Liver (tissue), 9 donors: ENCODE results near the gene ZFYVE9. TPM values are rescaled to one million over a fixed set of nuclear protein-coding genes. Genes with fewer than 3 reads are reported as not detected.

Experiments
- DNase-seq: peaks from one replicate; pipeline ENCODE4 v3.0.0-alpha.2; 2017; ENCODE audit warnings: low spot score
- H3K27ac ChIP-seq, 2 donors: one replicate each; pipeline ENCODE4 v1.7.0; 2013; ENCODE audit warnings: inconsistent platforms in 2 of 2, low read length in 2 of 2, control low read depth in 1 of 2, low read depth in 1 of 2, mild to moderate bottlenecking in 1 of 2
- H3K27me3 ChIP-seq, 4 donors: one replicate each; pipeline versions ENCODE4 v1.6.1 to v1.7.0; 2013; ENCODE audit warnings: low read length in 3 of 4, inconsistent platforms in 1 of 4, mild to moderate bottlenecking in 1 of 4, moderate library complexity in 1 of 4; ENCODE audit not compliant: control insufficient read depth in 4 of 4, insufficient read depth in 4 of 4
- H3K36me3 ChIP-seq, 4 donors: one replicate each; pipeline versions ENCODE4 v1.6.1 to v1.7.0; 2013; ENCODE audit warnings: low read length in 3 of 4, mild to moderate bottlenecking in 3 of 4, low read depth in 1 of 4, moderate library complexity in 1 of 4; ENCODE audit not compliant: control insufficient read depth in 4 of 4, insufficient read depth in 3 of 4
- H3K4me1 ChIP-seq, 4 donors: one replicate each; pipeline versions ENCODE4 v1.6.1 to v1.7.0; 2013; ENCODE audit warnings: low read length in 3 of 4, mild to moderate bottlenecking in 3 of 4, moderate library complexity in 1 of 4; ENCODE audit not compliant: control insufficient read depth in 4 of 4, insufficient read depth in 4 of 4
- H3K4me3 ChIP-seq, 3 donors: one replicate each; pipeline versions ENCODE4 v1.6.1 to v1.7.0; 2013; ENCODE audit warnings: low read length in 3 of 3, control low read depth in 1 of 3, low read depth in 1 of 3, mild to moderate bottlenecking in 1 of 3
- H3K9ac ChIP-seq, 2 donors: one replicate each; pipeline ENCODE4 v1.7.0; 2013; ENCODE audit warnings: low read length in 2 of 2, mild to moderate bottlenecking in 2 of 2, moderate library complexity in 2 of 2, control low read depth in 1 of 2, low read depth in 1 of 2
- H3K9me3 ChIP-seq, 4 donors: one replicate each; pipeline versions ENCODE4 v1.6.1 to v1.7.0; 2013; ENCODE audit warnings: low read length in 3 of 4; ENCODE audit not compliant: control insufficient read depth in 4 of 4
- CTCF ChIP-seq: fragments of 150-350 bp; IDR thresholded peaks from 2 replicates; pipeline ENCODE4 v1.5.1; 2017; ENCODE audit warnings: improper control_type of control experiment, low read depth, low read length; ENCODE audit not compliant: missing input control
- EGR1 ChIP-seq, 2 donors: IDR thresholded peaks; 2 replicates each; pipeline ENCODE4 v1.6.1; 2016 to 2018; ENCODE audit warnings: antibody characterized with exemption in 2 of 2, low read depth in 2 of 2
- FOXA1 ChIP-seq: IDR thresholded peaks from 2 replicates; pipeline ENCODE4 v1.6.1; 2016; ENCODE audit warnings: antibody characterized with exemption
- FOXA2 ChIP-seq: IDR thresholded peaks from 2 replicates; pipeline ENCODE4 v1.6.1; 2016; ENCODE audit warnings: antibody characterized with exemption
- GABPA ChIP-seq, 2 donors: IDR thresholded peaks in 1 of 2; conservative IDR thresholded peaks in 1 of 2; 2 replicates each; pipeline ENCODE4 v1.6.1; 2016; ENCODE audit warnings: antibody characterized with exemption in 2 of 2, mild to moderate bottlenecking in 1 of 2, moderate library complexity in 1 of 2
- HNF4A ChIP-seq, 2 donors: conservative IDR thresholded peaks; 2 replicates each; pipeline ENCODE4 v1.6.1; 2016; ENCODE audit warnings: antibody characterized with exemption in 2 of 2, mild to moderate bottlenecking in 2 of 2
- HNF4G ChIP-seq: IDR thresholded peaks from 2 replicates; pipeline ENCODE4 v1.6.1; 2016; ENCODE audit warnings: antibody characterized with exemption
- JUND ChIP-seq, 2 donors: IDR thresholded peaks; 2 replicates each; pipeline ENCODE4 v1.6.1; 2016; ENCODE audit warnings: antibody characterized with exemption in 2 of 2
- MAX ChIP-seq: IDR thresholded peaks from 2 replicates; pipeline ENCODE4 v1.6.1; 2016; ENCODE audit warnings: antibody characterized with exemption
- NR2F2 ChIP-seq: IDR thresholded peaks from 2 replicates; pipeline ENCODE4 v1.6.1; 2016; ENCODE audit warnings: antibody characterized with exemption
- RAD21 ChIP-seq, 2 donors: IDR thresholded peaks; 2 replicates each; pipeline ENCODE4 v1.6.1; 2016; ENCODE audit warnings: antibody characterized with exemption in 2 of 2, mild to moderate bottlenecking in 2 of 2
- REST ChIP-seq: IDR thresholded peaks from 2 replicates; pipeline ENCODE4 v1.6.1; 2016; ENCODE audit warnings: antibody characterized with exemption, mild to moderate bottlenecking
- RXRA ChIP-seq, 2 donors: IDR thresholded peaks; 2 replicates each; pipeline ENCODE4 v1.6.1; 2017 to 2018; ENCODE audit warnings: antibody characterized with exemption in 2 of 2, mild to moderate bottlenecking in 1 of 2
- SP1 ChIP-seq: IDR thresholded peaks from 2 replicates; pipeline ENCODE4 v1.6.1; 2018; ENCODE audit warnings: antibody characterized with exemption, mild to moderate bottlenecking
- TAF1 ChIP-seq: conservative IDR thresholded peaks from 2 replicates; pipeline ENCODE4 v1.6.1; 2016; ENCODE audit warnings: antibody characterized with exemption, mild to moderate bottlenecking
- YY1 ChIP-seq: IDR thresholded peaks from 2 replicates; pipeline ENCODE4 v1.6.1; 2016; ENCODE audit warnings: antibody characterized with exemption, mild to moderate bottlenecking
- ZBTB33 ChIP-seq: IDR thresholded peaks from 2 replicates; pipeline ENCODE4 v1.6.1; 2016; ENCODE audit warnings: antibody characterized with exemption
- WGBS: extraction: QIAGEN DNeasy Blood & Tissue Kit; methylation state at CpG from one replicate; pipeline ENCODE4 v1.1.7; 2013; 5-methylcytosine and 5-hydroxymethylcytosine counted together
- polyA plus RNA-seq, 2 donors: library from polyadenylated mRNA; stranded (reverse) in 1 of 2; unstranded in 1 of 2; fragments of 200-250 nt in 1 of 2; fragments of >200 nt in 1 of 2; fragmentation: Nextera tagmentation in 1 of 2; extraction: Ambion mirVana in 1 of 2; gene quantifications; one replicate each; pipeline versions ENCODE4 v1.2.1 to v1.2.3, GENCODE V29; 2013 to 2015
- total RNA-seq, 2 donors: library from RNA; depleted of rRNA; stranded (reverse); fragments of >200 nt; gene quantifications; one replicate each; pipeline ENCODE4 v1.2.3, GENCODE V29; 2014
- TF ChIP-seq, protein P1 (sequence below): IDR thresholded peaks from 2 replicates; pipeline ENCODE4 v1.6.1; 2016; ENCODE audit warnings: antibody characterized with exemption
- donor health status: healthy.
- donor health status: healthy.
- donor health status: healthy.
- donor health status: healthy.
- donor health status: healthy.

Gene ZFYVE9
- total and polyA plus RNA-seq, 4 donors, result 3.8 to 20.9 (median 7.7) TPM

GRCh38 chr1:52305417-52306226 lies 163.7 kb downstream of the ZFYVE9 start:
- DNase-seq, result no peak
- Histone ChIP-seq H3K36me3 (peaks cover 0 to 4% (median 3%) of the 10 kb centered on the region in 4 donors), H3K4me1 (no peaks in the 10 kb centered on the region), H3K4me3 (no peak overlapping the region), H3K27ac (no peak overlapping the region), H3K27me3 (no peaks in the 10 kb centered on the region), H3K9ac (no peak overlapping the region), H3K9me3 (no peaks in the 10 kb centered on the region)
- TF ChIP-seq SP1 (no peak), RXRA (IDR thresholded peaks at IDR 0.05) (no peak), FOXA2 (no peak), ZBTB33 (no peak)
- WGBS, result 92% methylated on average over 13 of the region's 13 CpGs

- Histone ChIP-seq H3K27me3 (no peaks in the 10 kb centered on the region), H3K9ac (no peak overlapping the region), H3K4me3 (no peak overlapping the region), H3K4me1 (no peaks in the 10 kb centered on the region), H3K27ac (no peak overlapping the region), H3K9me3 (no peaks in the 10 kb centered on the region), H3K36me3 (peaks cover 0 to 4% (median 3%) of the 10 kb centered on the region in 4 donors)
- DNase-seq, result no peak
- WGBS, result 92% methylated on average over 11 of the region's 11 CpGs
- TF ChIP-seq NR2F2, result no peak
- TF ChIP-seq HNF4A (conservative IDR thresholded peaks at IDR 0.05), result no peak
- no peak for TF ChIP-seq SP1
- no peak for TF ChIP-seq TAF1
- no peak for TF ChIP-seq REST
- TF ChIP-seq MAX, result no peak
- no peak for TF ChIP-seq JUND (IDR thresholded peaks at IDR 0.05)
- TF ChIP-seq RXRA (IDR thresholded peaks at IDR 0.05), result no peak
- no peak for TF ChIP-seq CTCF
- no peak for TF ChIP-seq GABPA (IDR thresholded peaks at IDR 0.05 in 1 of 2, conservative IDR thresholded peaks at IDR 0.05 in 1 of 2)
- no peak for TF ChIP-seq YY1
- TF ChIP-seq ZBTB33, result no peak
- TF ChIP-seq RAD21 (IDR thresholded peaks at IDR 0.05), result no peak
- TF ChIP-seq, protein P1, sequence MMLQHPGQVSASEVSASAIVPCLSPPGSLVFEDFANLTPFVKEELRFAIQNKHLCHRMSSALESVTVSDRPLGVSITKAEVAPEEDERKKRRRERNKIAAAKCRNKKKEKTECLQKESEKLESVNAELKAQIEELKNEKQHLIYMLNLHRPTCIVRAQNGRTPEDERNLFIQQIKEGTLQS, result no peak
- no peak for TF ChIP-seq HNF4G
- TF ChIP-seq EGR1 (IDR thresholded peaks at IDR 0.05; ENCODE audit: low read depth in 2 of 2), result no peak
- TF ChIP-seq FOXA2, result no peak
- TF ChIP-seq FOXA1, result no peak
Measured at GRCh38 chr1:52306227-52307006, 164.5 kb downstream of the ZFYVE9 start.
